Cardiac fibroblast (primary cell): ENCODE data around the gene TBL3.

Experiments used
- DNase-seq, 2 donors: peaks; one replicate each; pipeline versions ENCODE4 v3.0.0 to v3.0.0-alpha.2; 2010; ENCODE audit warnings: low read depth in 2 of 2
- H3K4me3 ChIP-seq, 2 donors: replicated peaks in 1 of 2; 1 replicate in 1 of 2; 2 replicates in 1 of 2; pipeline ENCODE4 v1.5.1; 2011; ENCODE audit warnings: low read depth in 2 of 2, low read length in 2 of 2, mild to moderate bottlenecking in 2 of 2, moderate library complexity in 1 of 2
- TF ChIP-seq, protein P1 (sequence below): IDR thresholded peaks from one replicate; pipeline ENCODE4 v1.5.1; 2011; ENCODE audit warnings: low read depth, mild to moderate bottlenecking, low read length, inconsistent platforms

The TBL3 gene

GRCh38 chr16:1999866-2000514, 28.1 kb downstream of the TBL3 start:
- DNase-seq: no peak
- TF ChIP-seq, protein P1, sequence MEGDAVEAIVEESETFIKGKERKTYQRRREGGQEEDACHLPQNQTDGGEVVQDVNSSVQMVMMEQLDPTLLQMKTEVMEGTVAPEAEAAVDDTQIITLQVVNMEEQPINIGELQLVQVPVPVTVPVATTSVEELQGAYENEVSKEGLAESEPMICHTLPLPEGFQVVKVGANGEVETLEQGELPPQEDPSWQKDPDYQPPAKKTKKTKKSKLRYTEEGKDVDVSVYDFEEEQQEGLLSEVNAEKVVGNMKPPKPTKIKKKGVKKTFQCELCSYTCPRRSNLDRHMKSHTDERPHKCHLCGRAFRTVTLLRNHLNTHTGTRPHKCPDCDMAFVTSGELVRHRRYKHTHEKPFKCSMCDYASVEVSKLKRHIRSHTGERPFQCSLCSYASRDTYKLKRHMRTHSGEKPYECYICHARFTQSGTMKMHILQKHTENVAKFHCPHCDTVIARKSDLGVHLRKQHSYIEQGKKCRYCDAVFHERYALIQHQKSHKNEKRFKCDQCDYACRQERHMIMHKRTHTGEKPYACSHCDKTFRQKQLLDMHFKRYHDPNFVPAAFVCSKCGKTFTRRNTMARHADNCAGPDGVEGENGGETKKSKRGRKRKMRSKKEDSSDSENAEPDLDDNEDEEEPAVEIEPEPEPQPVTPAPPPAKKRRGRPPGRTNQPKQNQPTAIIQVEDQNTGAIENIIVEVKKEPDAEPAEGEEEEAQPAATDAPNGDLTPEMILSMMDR: no peak
- H3K4me3 ChIP-seq: no peak overlapping the region

GRCh38 chr16:2001035-2001434, 29.2 kb downstream of the TBL3 start:
- TF ChIP-seq, protein P1: no peak
- no peak for DNase-seq
- no peak overlapping the region for H3K4me3 ChIP-seq

DNA sequence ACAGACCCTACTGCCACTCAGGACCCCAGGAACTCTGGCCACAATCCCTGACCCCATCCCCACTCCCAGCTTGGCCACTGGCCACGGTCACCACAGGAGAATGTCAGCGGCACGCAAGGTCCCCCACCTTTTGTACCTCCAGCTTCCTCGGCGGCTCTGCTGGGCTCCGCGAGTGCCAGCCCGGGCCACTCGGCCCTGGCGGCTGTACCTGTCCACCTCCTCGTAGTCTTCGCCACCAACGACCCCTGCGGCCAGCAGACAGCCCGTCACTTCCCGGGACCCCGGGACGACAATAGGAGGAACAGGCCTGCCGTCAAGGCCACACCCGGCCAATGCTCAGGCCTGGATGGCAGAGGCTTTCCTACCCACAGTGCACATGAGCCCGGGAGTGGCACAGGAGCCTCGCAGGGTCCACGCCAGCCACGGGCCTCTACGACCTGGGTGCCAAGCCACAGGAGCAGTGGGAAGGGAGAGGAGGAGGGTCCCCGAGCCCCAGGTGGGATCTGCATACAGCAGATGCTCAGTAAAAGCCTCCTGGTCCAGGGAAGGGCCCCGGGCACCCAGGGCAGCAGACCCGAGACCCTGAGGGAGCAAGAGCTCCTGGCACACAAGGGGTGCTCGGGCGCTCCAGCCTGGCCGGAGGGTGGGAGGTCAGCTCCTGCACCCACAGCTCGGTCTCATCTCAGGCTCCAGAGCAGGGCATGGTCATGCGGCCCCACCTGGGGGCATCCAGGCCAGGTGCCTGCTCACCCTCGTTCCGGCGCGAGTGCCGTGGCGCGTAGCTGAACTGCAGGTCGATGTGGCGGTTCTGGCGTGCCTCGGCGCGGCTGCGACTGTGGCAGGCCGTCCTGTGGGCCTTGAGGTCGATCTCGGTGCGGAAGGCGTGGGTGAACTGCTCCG, 29.9 kb downstream of the TBL3 start:
- no peak for DNase-seq
- no peak overlapping the region for H3K4me3 ChIP-seq
- TF ChIP-seq, protein P1: no peak

- DNase-seq: no peak
- TF ChIP-seq, protein P1: no peak
Measured at GRCh38 chr16:2002406-2003230, 30.8 kb downstream of the TBL3 start.

GRCh38 chr16:2003231-2003826, 31.5 kb downstream of the TBL3 start:
- TF ChIP-seq, protein P1: no peak
- no peak for DNase-seq
- H3K4me3 ChIP-seq: no peak overlapping the region

More at GRCh38 chr16:2002406-2003230, 30.8 kb downstream of the TBL3 start:
- no peak overlapping the region for H3K4me3 ChIP-seq
